HUES48 (cell line): ENCODE measurements around the gene TSPYL4.

ENCODE experiments used
- H3K27ac ChIP-seq: one replicate; pipeline ENCODE4 v1.7.0; 2013; ENCODE audit warnings: low read depth, low read length, inconsistent platforms
- H3K27me3 ChIP-seq: 2 replicates; pipeline ENCODE4 v1.6.1; 2013; ENCODE audit warnings: mild to moderate bottlenecking, low read length; ENCODE audit not compliant: control insufficient read depth, insufficient read depth
- H3K36me3 ChIP-seq: 2 replicates; pipeline ENCODE4 v1.6.1; 2013; ENCODE audit warnings: low read length; ENCODE audit not compliant: control insufficient read depth, insufficient read depth
- H3K4me1 ChIP-seq: 2 replicates; pipeline ENCODE4 v1.6.1; 2013; ENCODE audit warnings: mild to moderate bottlenecking, low read length; ENCODE audit not compliant: control insufficient read depth, insufficient read depth
- H3K4me3 ChIP-seq: 2 replicates; pipeline ENCODE4 v1.5.1; 2013; ENCODE audit warnings: mild to moderate bottlenecking, low read depth, low read length
- H3K9ac ChIP-seq: 2 replicates; pipeline ENCODE4 v1.6.1; 2013; ENCODE audit warnings: mild to moderate bottlenecking, low read depth, low read length, moderate library complexity
- H3K9me3 ChIP-seq: 2 replicates; pipeline ENCODE4 v1.6.1; 2013; ENCODE audit warnings: low read length; ENCODE audit not compliant: control insufficient read depth, insufficient read depth

The TSPYL4 gene

GRCh38 chr6:116253505-116254296 is at the start of gene TSPYL4:
Gene TSPYL4, minus strand, starts transcription at chr6:116254075. Its CDS starts 67 bp downstream, at chr6:116254008.
- Histone ChIP-seq H3K9ac (peak within 1 kb of the TSS; percentile 93), H3K27me3 (no peaks in the 10 kb centered on the region), H3K27ac (peak within 1 kb of the TSS; percentile 91), H3K36me3 (no peaks in the 10 kb centered on the region), H3K4me3 (peak within 1 kb of the TSS; percentile 83), H3K9me3 (no peaks in the 10 kb centered on the region), H3K4me1 (peaks cover 49% of the 10 kb centered on the region)

- no peak overlapping the region for H3K9ac ChIP-seq
- H3K36me3 ChIP-seq, result no peaks in the 10 kb centered on the region
- H3K27ac ChIP-seq, result no peak overlapping the region
- no peaks in the 10 kb centered on the region for H3K9me3 ChIP-seq
- no peaks in the 10 kb centered on the region for H3K27me3 ChIP-seq
- no peaks in the 10 kb centered on the region for H3K4me1 ChIP-seq
- no peak overlapping the region for H3K4me3 ChIP-seq
These were observed 47.2 kb upstream of the TSPYL4 start for GRCh38 chr6:116301104-116301503.

DNA sequence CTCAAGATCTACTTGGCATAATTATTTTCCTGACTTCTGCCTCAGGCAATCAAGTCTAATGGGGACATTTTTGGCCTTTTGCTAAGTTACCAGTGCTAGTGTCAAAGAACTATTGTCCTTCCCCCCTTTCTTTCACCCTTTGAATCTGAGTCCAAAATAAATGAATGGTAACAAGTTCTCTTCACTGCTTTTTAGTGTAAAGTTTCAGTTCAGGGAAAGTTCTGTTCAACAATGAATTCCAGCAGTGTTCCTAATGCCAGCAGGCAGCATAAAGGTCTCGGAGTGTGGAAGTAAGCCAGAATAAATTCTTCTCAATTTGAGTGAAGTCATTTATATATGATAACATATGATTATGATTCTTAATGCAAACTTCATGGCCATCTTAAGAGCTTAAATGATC is 46.7 kb upstream of the TSPYL4 start:
- Histone ChIP-seq H3K9me3 (no peaks in the 10 kb centered on the region), H3K27ac (no peak overlapping the region), H3K4me1 (no peaks in the 10 kb centered on the region), H3K36me3 (no peaks in the 10 kb centered on the region), H3K27me3 (no peaks in the 10 kb centered on the region), H3K4me3 (no peak overlapping the region), H3K9ac (no peak overlapping the region)

- Histone ChIP-seq H3K27me3 (no peaks in the 10 kb centered on the region), H3K27ac (no peak overlapping the region), H3K9me3 (no peaks in the 10 kb centered on the region), H3K4me1 (no peaks in the 10 kb centered on the region), H3K4me3 (no peak overlapping the region), H3K36me3 (no peaks in the 10 kb centered on the region), H3K9ac (no peak overlapping the region)
These were observed 45.1 kb upstream of the TSPYL4 start for GRCh38 chr6:116298973-116299372.

- Histone ChIP-seq H3K4me1 (no peaks in the 10 kb centered on the region), H3K36me3 (no peaks in the 10 kb centered on the region), H3K27me3 (no peaks in the 10 kb centered on the region), H3K4me3 (no peak overlapping the region), H3K27ac (no peak overlapping the region), H3K9me3 (no peaks in the 10 kb centered on the region), H3K9ac (no peak overlapping the region)
These were observed 44.4 kb upstream of the TSPYL4 start for GRCh38 chr6:116298273-116298672.

GRCh38 chr6:116292553-116292952 is 38.7 kb upstream of the TSPYL4 start:
- H3K27ac ChIP-seq, result no peak overlapping the region
- H3K36me3 ChIP-seq, result no peaks in the 10 kb centered on the region
- H3K9me3 ChIP-seq, result no peaks in the 10 kb centered on the region
- no peaks in the 10 kb centered on the region for H3K4me1 ChIP-seq
- no peak overlapping the region for H3K9ac ChIP-seq
- H3K27me3 ChIP-seq, result no peaks in the 10 kb centered on the region
- no peak overlapping the region for H3K4me3 ChIP-seq

DNA sequence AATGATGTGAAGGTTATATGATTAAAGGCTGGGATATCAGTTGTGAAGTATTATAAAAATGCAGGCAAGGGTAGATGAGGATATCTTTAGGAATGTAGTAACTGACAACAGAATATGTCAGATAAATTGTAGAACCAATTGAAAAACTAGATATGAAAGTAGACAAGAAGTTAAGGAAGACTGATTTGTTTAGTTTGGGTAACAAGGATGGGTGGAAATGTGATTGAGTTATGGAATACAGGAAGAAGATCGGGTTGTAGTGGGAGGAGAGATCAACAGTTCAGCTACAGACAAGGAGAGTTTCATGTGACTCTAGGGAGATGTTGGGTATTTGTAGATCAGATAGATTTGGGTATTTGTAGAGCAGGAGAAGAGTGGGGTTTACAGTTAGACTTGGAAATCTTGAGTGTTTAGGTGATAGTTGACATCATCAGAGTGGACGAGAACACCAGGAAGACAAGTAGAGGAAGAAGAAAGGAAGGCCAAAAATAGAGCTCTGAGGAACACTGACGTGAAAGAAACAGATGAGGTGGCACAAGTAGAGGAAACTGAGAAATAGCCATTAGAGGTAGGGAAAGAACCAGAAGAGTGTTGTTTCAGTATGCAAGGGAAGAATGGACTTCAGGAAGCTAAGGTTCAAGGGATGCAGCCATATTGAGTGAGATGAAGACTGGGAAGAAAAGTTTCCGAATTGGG is 38.0 kb upstream of the TSPYL4 start:
- no peak overlapping the region for H3K27ac ChIP-seq
- H3K27me3 ChIP-seq, result no peaks in the 10 kb centered on the region
- H3K9ac ChIP-seq, result no peak overlapping the region
- no peaks in the 10 kb centered on the region for H3K9me3 ChIP-seq
- no peaks in the 10 kb centered on the region for H3K36me3 ChIP-seq
- no peak overlapping the region for H3K4me3 ChIP-seq
- no peaks in the 10 kb centered on the region for H3K4me1 ChIP-seq

DNA sequence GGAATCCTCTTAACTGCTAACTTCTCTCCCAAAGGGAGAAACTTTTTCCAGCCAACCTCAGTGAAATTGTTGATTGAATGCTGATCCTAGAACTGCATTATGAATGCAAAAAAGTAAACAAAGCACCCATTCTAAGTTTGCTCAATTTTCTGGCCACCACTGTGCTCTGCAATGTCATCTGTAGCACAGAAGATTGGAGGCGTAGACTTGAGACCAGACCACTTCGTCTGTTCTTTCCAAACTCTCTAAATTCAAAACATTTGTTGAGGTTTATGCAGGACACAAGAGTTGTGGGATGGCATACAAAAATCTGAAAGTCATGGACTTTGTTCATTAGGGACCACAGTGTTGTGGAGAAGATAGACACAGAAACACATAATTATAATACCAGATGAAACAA is 36.9 kb upstream of the TSPYL4 start:
- H3K9ac ChIP-seq, result no peak overlapping the region
- H3K4me1 ChIP-seq, result no peaks in the 10 kb centered on the region
- no peaks in the 10 kb centered on the region for H3K36me3 ChIP-seq
- no peaks in the 10 kb centered on the region for H3K27me3 ChIP-seq
- H3K9me3 ChIP-seq, result no peaks in the 10 kb centered on the region
- no peak overlapping the region for H3K4me3 ChIP-seq
- H3K27ac ChIP-seq, result no peak overlapping the region

GRCh38 chr6:116289876-116290275 is 36.0 kb upstream of the TSPYL4 start:
- H3K9me3 ChIP-seq, result no peaks in the 10 kb centered on the region

DNA sequence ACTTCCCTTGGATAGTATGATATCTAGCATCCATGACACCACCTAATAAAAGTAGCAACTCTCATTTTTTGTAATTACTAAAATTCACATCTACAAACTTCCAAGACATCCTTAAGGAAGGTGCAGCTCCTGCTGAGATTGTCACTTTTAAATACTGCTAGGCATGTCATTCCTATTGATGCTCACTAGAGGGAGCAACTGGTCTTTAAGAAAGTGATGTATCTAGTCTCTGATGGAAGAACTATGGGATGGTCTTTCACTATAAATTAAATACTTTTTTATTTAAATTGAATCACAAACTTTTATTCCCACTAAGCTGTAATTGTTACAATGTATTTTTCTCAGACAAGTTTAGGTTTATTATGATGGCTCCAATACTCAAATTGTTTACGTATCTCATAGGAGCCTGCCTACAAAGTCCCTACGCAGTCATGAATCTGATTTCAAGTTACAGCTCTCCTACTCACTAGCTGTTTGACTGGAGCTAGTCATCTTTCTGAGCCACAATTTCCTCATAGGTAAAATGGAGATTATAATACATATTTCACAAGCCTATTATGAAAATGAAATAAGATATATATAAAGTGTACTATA is 33.9 kb upstream of the TSPYL4 start:
- H3K27me3 ChIP-seq, result no peaks in the 10 kb centered on the region
- H3K4me3 ChIP-seq, result no peak overlapping the region
- no peaks in the 10 kb centered on the region for H3K9me3 ChIP-seq
- no peak overlapping the region for H3K9ac ChIP-seq
- no peak overlapping the region for H3K27ac ChIP-seq
- H3K36me3 ChIP-seq, result no peaks in the 10 kb centered on the region
- peaks cover 5% of the 10 kb centered on the region for H3K4me1 ChIP-seq

More at GRCh38 chr6:116289876-116290275, 36.0 kb upstream of the TSPYL4 start:
- Histone ChIP-seq H3K27me3 (no peaks in the 10 kb centered on the region), H3K36me3 (no peaks in the 10 kb centered on the region), H3K9ac (no peak overlapping the region), H3K4me3 (no peak overlapping the region), H3K27ac (no peak overlapping the region), H3K4me1 (no peaks in the 10 kb centered on the region)

DNA sequence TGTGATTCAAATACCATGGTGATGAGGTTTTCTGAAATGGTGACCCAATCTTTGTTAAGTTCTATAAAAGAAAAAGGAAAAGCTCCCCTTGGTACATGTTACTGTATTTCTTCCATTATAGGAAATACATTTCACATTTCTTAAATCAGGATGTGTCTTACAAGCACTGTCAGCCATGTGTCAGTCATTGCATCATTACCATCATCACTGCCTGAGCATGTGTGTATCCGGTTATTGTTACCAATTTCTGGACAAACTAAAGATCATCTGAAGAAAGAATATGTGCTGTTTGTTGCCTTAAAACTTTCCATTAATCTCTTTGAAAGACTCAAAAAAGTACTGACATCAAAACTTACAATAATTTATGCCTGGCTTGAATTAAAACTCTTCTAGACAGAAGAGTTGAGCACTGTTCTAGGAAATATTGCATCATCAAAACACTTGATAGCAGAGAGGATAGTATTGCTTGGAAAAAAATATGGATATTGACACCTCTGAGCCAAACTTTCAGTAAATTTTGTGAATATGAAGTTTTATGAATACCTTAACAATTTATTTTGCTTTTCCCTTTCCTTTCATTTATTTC is 33.0 kb upstream of the TSPYL4 start:
- H3K27me3 ChIP-seq, result no peaks in the 10 kb centered on the region
- no peak overlapping the region for H3K9ac ChIP-seq
- no peak overlapping the region for H3K4me3 ChIP-seq
- no peaks in the 10 kb centered on the region for H3K9me3 ChIP-seq
- peaks cover 6% of the 10 kb centered on the region for H3K4me1 ChIP-seq
- H3K36me3 ChIP-seq, result no peaks in the 10 kb centered on the region
- H3K27ac ChIP-seq, result no peak overlapping the region
